Cardiac muscle cell (in vitro differentiated cells and primary cell): Measurements from ENCODE around the gene PSMD8. TPM values are rescaled to one million over a fixed set of nuclear protein-coding genes. Genes with fewer than 3 reads are reported as not detected.

Experiments used
- DNase-seq, 2 donors: peaks; one replicate each; pipeline versions ENCODE4 v3.0.0 to v3.0.0-alpha.2; 2010 to 2017; ENCODE audit warnings: low read depth in 1 of 2, low spot score in 1 of 2
- H3K27ac ChIP-seq: fragments of 200-600 bp; sonication (generic); 2 replicates; pipeline ENCODE4 v1.5.1; 2016
- H3K27me3 ChIP-seq: fragments of 200-600 bp; sonication (generic); 2 replicates; pipeline ENCODE4 v1.6.0; 2016; ENCODE audit warnings: control low read depth
- H3K36me3 ChIP-seq: fragments of 200-600 bp; sonication (generic); 2 replicates; pipeline ENCODE4 v1.5.1; 2016; ENCODE audit warnings: control low read depth
- H3K4me1 ChIP-seq: fragments of 200-600 bp; sonication (generic); 2 replicates; pipeline ENCODE4 v1.8.1; 2017; ENCODE audit warnings: low read depth, mild to moderate bottlenecking, mixed run types
- H3K4me3 ChIP-seq: fragments of 200-600 bp; sonication (generic); 2 replicates; pipeline ENCODE4 v1.5.1; 2016; ENCODE audit warnings: mild to moderate bottlenecking
- H3K9me3 ChIP-seq: fragments of 200-600 bp; sonication (generic); 2 replicates; pipeline ENCODE4 v1.5.1; 2017; ENCODE audit warnings: low read depth, mild to moderate bottlenecking, control low read depth
- polyA plus RNA-seq: library from polyadenylated mRNA; unstranded; fragments of >200 nt; fragmentation: Nextera tagmentation; extraction: Ambion mirVana; gene quantifications from 2 replicates; pipeline ENCODE4 v1.2.1, GENCODE V29; 2016
- total RNA-seq: library from RNA; depleted of rRNA; stranded (reverse); fragments of >200 nt; gene quantifications from 2 replicates; pipeline ENCODE4 v1.2.3, GENCODE V29; 2016
- TF ChIP-seq, protein P1 (sequence below): IDR thresholded peaks from 2 replicates; pipeline ENCODE4 v1.5.1; 2012; ENCODE audit warnings: low read depth, mild to moderate bottlenecking, low read length

Gene PSMD8
- total and polyA plus RNA-seq, 2 experiments from 2014 or later, result 233 to 303 TPM

DNA sequence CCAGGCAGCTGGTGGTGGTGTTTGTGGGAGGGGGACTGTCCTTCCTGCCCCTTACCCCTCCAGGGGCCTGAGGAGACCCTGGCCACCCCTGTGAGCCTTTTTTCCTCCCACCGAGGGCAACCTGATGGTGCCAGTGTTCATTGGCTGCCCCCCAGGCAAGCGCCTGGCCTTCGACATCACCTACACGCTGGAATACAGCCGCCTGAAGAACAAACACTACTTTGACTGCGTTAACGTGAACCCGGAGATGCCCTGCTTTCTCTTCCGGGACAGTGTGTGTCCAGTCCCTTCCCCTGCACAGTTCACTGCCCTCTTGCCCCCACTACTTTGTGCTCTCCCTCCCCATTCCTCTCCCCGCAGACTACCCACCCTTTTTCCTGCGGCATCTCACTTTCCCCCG, 7.3 kb upstream of the PSMD8 start:
- DNase-seq, result no peak
- Histone ChIP-seq H3K4me1 (no peaks in the 10 kb centered on the region), H3K27me3 (peaks cover 8% of the 10 kb centered on the region)

DNA sequence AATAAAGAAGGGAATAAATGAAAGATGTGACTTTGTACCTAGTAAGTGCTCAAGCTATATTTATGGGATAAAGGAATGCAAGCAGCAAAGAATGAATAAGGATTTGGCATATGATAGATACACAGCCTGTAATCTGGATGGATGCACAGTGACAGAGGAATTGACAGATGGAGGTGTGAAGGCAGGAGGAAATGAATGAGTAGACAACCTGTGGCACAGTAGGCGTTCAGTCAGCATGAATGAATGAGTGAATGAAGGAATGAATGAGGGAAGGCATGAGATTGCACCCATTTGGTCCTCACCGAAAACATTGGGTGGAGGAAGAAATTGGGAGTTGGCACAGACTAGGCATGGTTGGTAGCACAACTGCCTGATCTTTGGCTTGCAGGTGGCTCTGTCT, 4.8 kb upstream of the PSMD8 start:
- TF ChIP-seq, protein P1, sequence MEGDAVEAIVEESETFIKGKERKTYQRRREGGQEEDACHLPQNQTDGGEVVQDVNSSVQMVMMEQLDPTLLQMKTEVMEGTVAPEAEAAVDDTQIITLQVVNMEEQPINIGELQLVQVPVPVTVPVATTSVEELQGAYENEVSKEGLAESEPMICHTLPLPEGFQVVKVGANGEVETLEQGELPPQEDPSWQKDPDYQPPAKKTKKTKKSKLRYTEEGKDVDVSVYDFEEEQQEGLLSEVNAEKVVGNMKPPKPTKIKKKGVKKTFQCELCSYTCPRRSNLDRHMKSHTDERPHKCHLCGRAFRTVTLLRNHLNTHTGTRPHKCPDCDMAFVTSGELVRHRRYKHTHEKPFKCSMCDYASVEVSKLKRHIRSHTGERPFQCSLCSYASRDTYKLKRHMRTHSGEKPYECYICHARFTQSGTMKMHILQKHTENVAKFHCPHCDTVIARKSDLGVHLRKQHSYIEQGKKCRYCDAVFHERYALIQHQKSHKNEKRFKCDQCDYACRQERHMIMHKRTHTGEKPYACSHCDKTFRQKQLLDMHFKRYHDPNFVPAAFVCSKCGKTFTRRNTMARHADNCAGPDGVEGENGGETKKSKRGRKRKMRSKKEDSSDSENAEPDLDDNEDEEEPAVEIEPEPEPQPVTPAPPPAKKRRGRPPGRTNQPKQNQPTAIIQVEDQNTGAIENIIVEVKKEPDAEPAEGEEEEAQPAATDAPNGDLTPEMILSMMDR, result no peak
- Histone ChIP-seq H3K4me3 (no peak overlapping the region), H3K27ac (no peak overlapping the region), H3K36me3 (no peaks in the 10 kb centered on the region), H3K4me1 (no peaks in the 10 kb centered on the region), H3K27me3 (peaks cover 10% of the 10 kb centered on the region), H3K9me3 (no peaks in the 10 kb centered on the region)
- DNase-seq, result no peak

More for the DNA sequence above, 7.3 kb upstream of the PSMD8 start:
- no peak overlapping the region for H3K27ac ChIP-seq
- H3K4me3 ChIP-seq, result no peak overlapping the region
- H3K9me3 ChIP-seq, result no peaks in the 10 kb centered on the region
- H3K36me3 ChIP-seq, result no peaks in the 10 kb centered on the region
- TF ChIP-seq, protein P1, result no peak

DNA sequence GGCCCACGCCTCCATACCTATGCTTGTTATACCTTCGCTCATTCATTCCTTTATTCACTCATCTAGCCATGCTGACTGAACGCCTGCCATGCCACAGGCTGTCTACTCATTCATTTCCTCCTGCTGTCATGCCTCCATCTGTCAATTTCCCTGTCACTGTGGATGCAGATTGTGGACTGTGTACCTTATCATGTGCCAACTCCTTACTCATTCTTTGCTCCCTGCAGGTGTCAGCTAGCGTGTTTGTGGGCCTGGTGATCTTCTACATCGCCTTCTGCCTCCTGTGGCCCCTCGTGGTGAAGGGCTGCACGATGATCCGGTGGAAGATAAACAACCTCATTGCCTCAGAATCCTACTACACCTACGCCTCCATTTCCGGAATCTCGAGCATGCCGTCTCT, 4.1 kb upstream of the PSMD8 start:
- Histone ChIP-seq H3K4me1 (no peaks in the 10 kb centered on the region), H3K36me3 (no peaks in the 10 kb centered on the region), H3K9me3 (no peaks in the 10 kb centered on the region), H3K4me3 (no peak overlapping the region), H3K27ac (no peak overlapping the region), H3K27me3 (peaks cover 10% of the 10 kb centered on the region)
- no peak for DNase-seq
- TF ChIP-seq, protein P1, result no peak

DNA sequence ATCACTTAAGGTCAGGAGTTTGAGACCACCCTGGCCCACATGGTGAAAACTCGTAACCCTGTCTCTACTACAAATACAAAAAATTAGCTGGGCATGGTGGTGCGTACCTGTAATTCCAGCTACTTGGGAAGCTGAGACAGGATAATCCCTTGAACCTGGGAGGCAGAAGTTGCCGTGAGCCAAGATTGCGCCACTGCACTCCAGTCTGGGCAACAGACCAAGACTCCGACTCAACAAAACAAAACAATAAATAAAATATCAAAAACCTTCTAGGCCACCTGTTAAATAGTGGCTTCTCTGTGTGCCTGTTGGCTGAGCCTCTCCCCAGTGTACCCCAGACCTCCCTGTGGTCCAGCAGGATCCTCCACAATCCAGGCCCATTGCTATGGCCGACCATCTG, 3.3 kb upstream of the PSMD8 start:
- Histone ChIP-seq H3K4me1 (no peaks in the 10 kb centered on the region), H3K4me3 (no peak overlapping the region), H3K27me3 (peaks cover 10% of the 10 kb centered on the region), H3K36me3 (no peaks in the 10 kb centered on the region), H3K9me3 (no peaks in the 10 kb centered on the region), H3K27ac (no peak overlapping the region)
- DNase-seq, result no peak
- TF ChIP-seq, protein P1, result no peak

DNA sequence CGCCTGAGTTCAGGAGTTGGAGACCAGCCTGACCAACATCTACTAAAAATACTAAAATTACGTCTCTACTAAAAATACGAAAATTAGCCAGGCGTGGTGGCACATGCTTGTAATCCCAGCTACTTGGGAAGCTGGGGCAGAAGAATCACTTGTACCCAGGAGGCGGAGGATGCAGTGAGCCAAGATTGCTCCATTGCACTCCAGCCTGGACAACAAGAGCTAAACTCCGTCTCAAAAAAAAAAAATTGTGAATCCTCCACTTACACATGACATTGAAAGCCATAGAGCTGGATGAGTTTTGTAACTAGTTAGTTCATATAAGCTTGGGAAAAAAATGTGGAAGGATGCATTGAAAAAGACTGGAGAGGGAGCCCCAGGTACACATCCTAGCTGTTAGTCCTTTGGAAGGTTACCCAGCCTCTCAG, 452 bp upstream of the PSMD8 start:
- H3K27ac ChIP-seq, result peak overlapping the region; percentile 69
- H3K36me3 ChIP-seq, result no peaks in the 10 kb centered on the region
- TF ChIP-seq, protein P1, result no peak
- H3K4me3 ChIP-seq, result peak overlapping the region; percentile 26
- H3K9me3 ChIP-seq, result no peaks in the 10 kb centered on the region
- DNase-seq, result no peak
- H3K27me3 ChIP-seq, result peaks cover 10% of the 10 kb centered on the region
- no peaks in the 10 kb centered on the region for H3K4me1 ChIP-seq

DNA sequence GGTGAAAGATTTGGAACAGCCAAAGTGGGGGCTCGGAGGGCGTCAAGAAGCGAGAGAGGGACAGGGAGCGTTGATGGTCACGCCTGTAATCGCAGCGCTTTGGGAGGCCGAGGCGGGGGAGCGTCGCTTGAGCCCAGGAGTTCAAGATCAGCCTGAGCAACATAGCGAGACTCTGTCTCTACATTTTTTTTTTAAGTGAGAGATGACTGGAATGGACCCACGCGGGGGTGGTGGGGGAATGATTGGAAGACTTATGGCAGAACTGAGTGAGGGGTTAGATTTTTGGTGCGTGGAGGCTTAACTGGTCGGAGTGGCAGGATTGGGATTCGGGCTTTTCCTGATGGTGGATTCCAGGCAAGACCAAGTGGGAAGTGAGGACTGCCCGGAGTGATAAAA, 725 bp downstream of the PSMD8 start:
- H3K4me1 ChIP-seq, result no peaks in the 10 kb centered on the region
- peaks cover 2% of the 10 kb centered on the region for H3K36me3 ChIP-seq
- peaks cover 4% of the 10 kb centered on the region for H3K27me3 ChIP-seq
- DNase-seq, result no peak
- peak overlapping the region; percentile 96 for H3K27ac ChIP-seq
- H3K9me3 ChIP-seq, result no peaks in the 10 kb centered on the region
- TF ChIP-seq, protein P1, result no peak
- H3K4me3 ChIP-seq, result peak overlapping the region; percentile 81
